HepG2 (cell line): ENCODE measurements around the gene ITIH2. TPM values are rescaled to one million over a fixed set of nuclear protein-coding genes. Genes with fewer than 3 reads are reported as not detected.

ENCODE experiments used
- AHR ChIP-seq: IDR thresholded peaks from 2 replicates; pipeline ENCODE4 v1.6.1; 2018; ENCODE audit warnings: missing genetic modification reagents, missing compliant biosample characterization
- BRCA1 ChIP-seq: sonication (generic); formaldehyde crosslinking; IDR thresholded peaks from 2 replicates; pipeline ENCODE4 v1.4.0; 2020; ENCODE audit warnings: missing genetic modification reagents
- FOXO1 ChIP-seq: sonication (generic); formaldehyde crosslinking; IDR thresholded peaks from 2 replicates; pipeline ENCODE4 v1.4.0; 2020; ENCODE audit warnings: missing genetic modification reagents
- IRF9 ChIP-seq: sonication (generic); formaldehyde crosslinking; IDR thresholded peaks from 2 replicates; pipeline ENCODE4 v1.8.0; 2022; ENCODE audit warnings: missing genetic modification reagents, mild to moderate bottlenecking, borderline replicate concordance
- MIER3 ChIP-seq: IDR thresholded peaks from 2 replicates; pipeline ENCODE4 v1.6.1; 2016; ENCODE audit warnings: missing compliant biosample characterization, borderline replicate concordance
- NR2F2 ChIP-seq: IDR thresholded peaks from 2 replicates; pipeline ENCODE4 v1.6.1; 2012; ENCODE audit warnings: low read depth, inconsistent platforms, borderline replicate concordance
- RXRA ChIP-seq: sonication (generic); formaldehyde crosslinking; IDR thresholded peaks from 2 replicates; pipeline ENCODE4 v1.5.1; 2020; ENCODE audit warnings: missing genetic modification reagents
- SRSF1 ChIP-seq: fragments of 200-400 bp; formaldehyde crosslinking; optimal IDR thresholded peaks from 2 replicates; pipeline ENCODE3; 2017; ENCODE audit warnings: mild to moderate bottlenecking, low read depth, low read length, moderate library complexity
- TGIF2 ChIP-seq: IDR thresholded peaks from 2 replicates; pipeline ENCODE4 v1.6.1; 2016; ENCODE audit warnings: control low read depth, missing compliant biosample characterization
- WIZ ChIP-seq: sonication (generic); formaldehyde crosslinking; IDR thresholded peaks from 2 replicates; pipeline ENCODE4 v1.5.1; 2020; ENCODE audit warnings: mild to moderate bottlenecking, missing genetic modification reagents
- ZNF644 ChIP-seq: IDR thresholded peaks from 2 replicates; pipeline ENCODE4 v1.6.1; 2016; ENCODE audit warnings: low read depth
- ZNF781 ChIP-seq: sonication (generic); formaldehyde crosslinking; IDR thresholded peaks from 2 replicates; pipeline ENCODE4 v1.5.1; 2020; ENCODE audit warnings: borderline replicate concordance, mild to moderate bottlenecking, missing genetic modification reagents; ENCODE audit errors: not compliant biosample characterization
- ZNF788 ChIP-seq: sonication (generic); formaldehyde crosslinking; IDR thresholded peaks from 2 replicates; pipeline ENCODE4 v1.5.0; 2020; ENCODE audit warnings: mild to moderate bottlenecking, missing genetic modification reagents, borderline replicate concordance
- polyA plus RNA-seq, 8 experiments: library from polyadenylated mRNA; depleted of rRNA in 3 of 8; stranded (reverse) in 7 of 8; unstranded in 1 of 8; fragments of >200 nt; fragmentation: Illumina TruSeq in 4 of 8; extraction: Trizol in 4 of 8; gene quantifications; 2 replicates each; pipeline versions ENCODE4 v1.2.1 to v1.2.3, GENCODE V29; 2011 to 2016; ENCODE audit warnings: low read depth in 4 of 8, missing spikeins in 1 of 8, mixed read lengths in 1 of 8; ENCODE audit not compliant: insufficient read depth in 1 of 8
- total RNA-seq, 5 experiments: library from RNA; depleted of rRNA; stranded (reverse); fragments of >200 nt; fragmentation: Illumina TruSeq; extraction: Trizol; gene quantifications; 2 replicates each; pipeline ENCODE4 v1.2.3, GENCODE V29; 2016; ENCODE audit warnings: low read depth in 1 of 5
- TF ChIP-seq, protein P1 (sequence below), 2 experiments: sonication (generic) in 1 of 2; formaldehyde crosslinking in 1 of 2; IDR thresholded peaks; 2 replicates each; pipeline versions ENCODE4 v1.4.0 to v1.6.1; 2016 to 2020; ENCODE audit warnings: borderline replicate concordance in 1 of 2, low read depth in 1 of 2, mild to moderate bottlenecking in 1 of 2, missing genetic modification reagents in 1 of 2
- TF ChIP-seq, protein P2 (sequence below): fragments of 450-650 bp; IDR thresholded peaks from 2 replicates; pipeline ENCODE4 v1.6.1; 2017
- TF ChIP-seq, protein P3 (sequence below): sonication (generic); formaldehyde crosslinking; IDR thresholded peaks from 2 replicates; pipeline ENCODE4 v1.4.0; 2020; ENCODE audit warnings: missing genetic modification reagents, mild to moderate bottlenecking, borderline replicate concordance
- TF ChIP-seq, protein P4 (sequence below), 2 experiments: sonication (generic) in 1 of 2; formaldehyde crosslinking in 1 of 2; IDR thresholded peaks; 2 replicates each; pipeline versions ENCODE4 v1.5.1 to v1.6.1; 2011 to 2020; ENCODE audit warnings: borderline replicate concordance in 1 of 2, low read depth in 1 of 2, low read length in 1 of 2, mild to moderate bottlenecking in 1 of 2, missing genetic modification reagents in 1 of 2, moderate library complexity in 1 of 2
- TF ChIP-seq, protein P5 (sequence below): sonication (generic); formaldehyde crosslinking; IDR thresholded peaks from 2 replicates; pipeline ENCODE4 v1.4.0; 2020; ENCODE audit warnings: missing genetic modification reagents; ENCODE audit errors: not compliant biosample characterization

ITIH2 gene
- total and polyA plus RNA-seq, 2 of the 13 experiments (the other 11 are each of a cell fraction or from before 2014, with no cell fraction given): 1,197 to 1,427 TPM

DNA sequence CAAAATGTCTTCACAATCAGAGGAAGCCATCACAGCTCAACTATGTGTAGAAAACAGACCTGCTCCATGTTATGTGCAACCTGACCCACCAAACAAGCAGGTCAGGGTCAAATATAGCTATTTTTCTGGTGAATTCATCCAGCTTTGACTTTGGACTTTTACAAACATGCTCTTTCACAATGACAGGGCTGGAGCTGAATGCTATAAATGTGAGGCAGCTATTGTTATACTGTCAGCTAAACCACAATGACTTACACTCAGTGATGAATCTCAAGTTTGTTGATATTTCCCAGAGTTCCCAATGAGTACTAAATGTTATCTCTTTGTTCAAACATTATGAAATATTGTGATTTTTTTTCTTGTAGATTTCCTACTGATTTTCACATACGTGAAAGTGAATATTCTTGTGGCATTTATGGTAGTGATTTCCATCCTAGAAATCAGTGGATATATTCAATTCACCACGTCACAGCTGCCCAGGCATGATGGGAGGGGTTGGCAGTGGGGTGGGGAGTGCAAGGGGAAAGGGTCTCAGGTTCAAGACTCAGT is 2.5 kb upstream of the ITIH2 start (continued):
- TF ChIP-seq IRF9 (CRISPR knock-in tag) (no peak), SRSF1 (no peak), ZNF788 (CRISPR knock-in tag) (no peak; the same call in 1 of the 2 replicates), RXRA (peak; percentile 73; the same call in 1 of the 2 replicates), AHR (CRISPR knock-in tag) (no peak), FOXO1 (CRISPR knock-in tag) (peak; percentile 98), MIER3 (peak; percentile 70; the same call in 1 of the 2 replicates), BRCA1 (no peak), NR2F2 (peak; percentile 98), ZNF644 (CRISPR knock-in tag) (peak; percentile 60), TGIF2 (CRISPR knock-in tag) (no peak), WIZ (CRISPR knock-in tag) (no peak), ZNF781 (CRISPR knock-in tag) (no peak)
- TF ChIP-seq, protein P1, sequence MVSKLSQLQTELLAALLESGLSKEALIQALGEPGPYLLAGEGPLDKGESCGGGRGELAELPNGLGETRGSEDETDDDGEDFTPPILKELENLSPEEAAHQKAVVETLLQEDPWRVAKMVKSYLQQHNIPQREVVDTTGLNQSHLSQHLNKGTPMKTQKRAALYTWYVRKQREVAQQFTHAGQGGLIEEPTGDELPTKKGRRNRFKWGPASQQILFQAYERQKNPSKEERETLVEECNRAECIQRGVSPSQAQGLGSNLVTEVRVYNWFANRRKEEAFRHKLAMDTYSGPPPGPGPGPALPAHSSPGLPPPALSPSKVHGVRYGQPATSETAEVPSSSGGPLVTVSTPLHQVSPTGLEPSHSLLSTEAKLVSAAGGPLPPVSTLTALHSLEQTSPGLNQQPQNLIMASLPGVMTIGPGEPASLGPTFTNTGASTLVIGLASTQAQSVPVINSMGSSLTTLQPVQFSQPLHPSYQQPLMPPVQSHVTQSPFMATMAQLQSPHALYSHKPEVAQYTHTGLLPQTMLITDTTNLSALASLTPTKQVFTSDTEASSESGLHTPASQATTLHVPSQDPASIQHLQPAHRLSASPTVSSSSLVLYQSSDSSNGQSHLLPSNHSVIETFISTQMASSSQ (IDR thresholded peaks at IDR 0.05; ENCODE audit: low read depth): peak; percentile 88
- TF ChIP-seq, protein P1 (CRISPR knock-in tag; IDR thresholded peaks at IDR 0.05; ENCODE audit: borderline replicate concordance): peak; percentile 97
- TF ChIP-seq, protein P2, sequence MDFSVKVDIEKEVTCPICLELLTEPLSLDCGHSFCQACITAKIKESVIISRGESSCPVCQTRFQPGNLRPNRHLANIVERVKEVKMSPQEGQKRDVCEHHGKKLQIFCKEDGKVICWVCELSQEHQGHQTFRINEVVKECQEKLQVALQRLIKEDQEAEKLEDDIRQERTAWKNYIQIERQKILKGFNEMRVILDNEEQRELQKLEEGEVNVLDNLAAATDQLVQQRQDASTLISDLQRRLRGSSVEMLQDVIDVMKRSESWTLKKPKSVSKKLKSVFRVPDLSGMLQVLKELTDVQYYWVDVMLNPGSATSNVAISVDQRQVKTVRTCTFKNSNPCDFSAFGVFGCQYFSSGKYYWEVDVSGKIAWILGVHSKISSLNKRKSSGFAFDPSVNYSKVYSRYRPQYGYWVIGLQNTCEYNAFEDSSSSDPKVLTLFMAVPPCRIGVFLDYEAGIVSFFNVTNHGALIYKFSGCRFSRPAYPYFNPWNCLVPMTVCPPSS: no peak
- TF ChIP-seq, protein P3, sequence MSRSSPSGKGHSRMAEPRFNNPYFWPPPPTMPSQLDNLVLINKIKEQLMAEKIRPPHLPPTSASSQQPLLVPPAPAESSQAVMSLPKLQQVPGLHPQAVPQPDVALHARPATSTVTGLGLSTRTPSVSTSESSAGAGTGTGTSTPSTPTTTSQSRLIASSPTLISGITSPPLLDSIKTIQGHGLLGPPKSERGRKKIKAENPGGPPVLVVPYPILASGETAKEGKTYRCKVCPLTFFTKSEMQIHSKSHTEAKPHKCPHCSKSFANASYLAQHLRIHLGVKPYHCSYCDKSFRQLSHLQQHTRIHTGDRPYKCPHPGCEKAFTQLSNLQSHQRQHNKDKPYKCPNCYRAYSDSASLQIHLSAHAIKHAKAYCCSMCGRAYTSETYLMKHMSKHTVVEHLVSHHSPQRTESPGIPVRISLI (CRISPR knock-in tag): peak; percentile 93
- TF ChIP-seq, protein P4, sequence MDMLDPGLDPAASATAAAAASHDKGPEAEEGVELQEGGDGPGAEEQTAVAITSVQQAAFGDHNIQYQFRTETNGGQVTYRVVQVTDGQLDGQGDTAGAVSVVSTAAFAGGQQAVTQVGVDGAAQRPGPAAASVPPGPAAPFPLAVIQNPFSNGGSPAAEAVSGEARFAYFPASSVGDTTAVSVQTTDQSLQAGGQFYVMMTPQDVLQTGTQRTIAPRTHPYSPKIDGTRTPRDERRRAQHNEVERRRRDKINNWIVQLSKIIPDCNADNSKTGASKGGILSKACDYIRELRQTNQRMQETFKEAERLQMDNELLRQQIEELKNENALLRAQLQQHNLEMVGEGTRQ (IDR thresholded peaks at IDR 0.05; ENCODE audit: low read depth, low read length): no peak
- TF ChIP-seq, protein P4 (CRISPR knock-in tag; IDR thresholded peaks at IDR 0.05; ENCODE audit: borderline replicate concordance): no peak
- TF ChIP-seq, protein P5, sequence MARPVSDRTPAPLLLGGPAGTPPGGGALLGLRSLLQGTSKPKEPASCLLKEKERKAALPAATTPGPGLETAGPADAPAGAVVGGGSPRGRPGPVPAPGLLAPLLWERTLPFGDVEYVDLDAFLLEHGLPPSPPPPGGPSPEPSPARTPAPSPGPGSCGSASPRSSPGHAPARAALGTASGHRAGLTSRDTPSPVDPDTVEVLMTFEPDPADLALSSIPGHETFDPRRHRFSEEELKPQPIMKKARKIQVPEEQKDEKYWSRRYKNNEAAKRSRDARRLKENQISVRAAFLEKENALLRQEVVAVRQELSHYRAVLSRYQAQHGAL (CRISPR knock-in tag): no peak
